Mesendoderm (in vitro differentiated cells): Measurements from ENCODE around the gene RNU6-7.

Experiments used
- DNase-seq: peaks from one replicate; pipeline ENCODE4 v3.0.0; 2013
- H2AK5ac ChIP-seq: 2 replicates; pipeline ENCODE4 v1.6.1; 2013; ENCODE audit warnings: low read length, inconsistent platforms
- H2BK120ac ChIP-seq: 2 replicates; pipeline ENCODE4 v1.6.1; 2013; ENCODE audit warnings: low read depth, mild to moderate bottlenecking, low read length, moderate library complexity, mixed read lengths
- H2BK15ac ChIP-seq: replicated peaks from 2 replicates; pipeline ENCODE4 v1.6.1; 2013; ENCODE audit warnings: low read depth, mild to moderate bottlenecking, moderate library complexity
- H2BK5ac ChIP-seq: 2 replicates; pipeline ENCODE4 v1.6.1; 2013; ENCODE audit warnings: low read length, inconsistent platforms
- H3K18ac ChIP-seq: 2 replicates; pipeline ENCODE4 v1.6.1; 2013; ENCODE audit warnings: mild to moderate bottlenecking, low read length, mixed read lengths
- H3K23ac ChIP-seq: one replicate; pipeline ENCODE4 v1.6.1; 2013; ENCODE audit warnings: low read length
- H3K27ac ChIP-seq: 2 replicates; pipeline ENCODE4 v1.5.1; 2013; ENCODE audit warnings: low read depth, mild to moderate bottlenecking, inconsistent platforms, low read length, moderate library complexity
- H3K27me3 ChIP-seq: 2 replicates; pipeline ENCODE4 v1.6.1; 2013; ENCODE audit warnings: low read length, control low read depth, mild to moderate bottlenecking, inconsistent platforms; ENCODE audit not compliant: insufficient read depth, poor library complexity
- H3K36me3 ChIP-seq: 2 replicates; pipeline ENCODE4 v1.6.1; 2013; ENCODE audit warnings: low read length, inconsistent platforms; ENCODE audit not compliant: control insufficient read depth, insufficient read depth
- H3K4ac ChIP-seq: one replicate; pipeline ENCODE4 v1.6.1; 2013; ENCODE audit warnings: low read depth, mild to moderate bottlenecking, low read length, moderate library complexity
- H3K4me1 ChIP-seq: 2 replicates; pipeline ENCODE4 v1.6.1; 2013; ENCODE audit warnings: low read depth, low read length, inconsistent platforms; ENCODE audit not compliant: control insufficient read depth
- H3K4me2 ChIP-seq: 2 replicates; pipeline ENCODE4 v1.6.1; 2013; ENCODE audit warnings: low read length
- H3K4me3 ChIP-seq: 2 replicates; pipeline ENCODE4 v1.5.1; 2013; ENCODE audit warnings: mild to moderate bottlenecking, low read length
- H3K56ac ChIP-seq: one replicate; pipeline ENCODE4 v1.6.1; 2013; ENCODE audit warnings: low read length
- H3K79me1 ChIP-seq: 2 replicates; pipeline ENCODE4 v1.6.1; 2013; ENCODE audit warnings: low read length, inconsistent platforms
- H3K79me2 ChIP-seq: 2 replicates; pipeline ENCODE4 v1.6.1; 2013; ENCODE audit warnings: mild to moderate bottlenecking, low read length; ENCODE audit not compliant: control insufficient read depth, insufficient read depth
- H3K9ac ChIP-seq: 2 replicates; pipeline ENCODE4 v1.6.1; 2013; ENCODE audit warnings: low read length, inconsistent platforms
- H4K5ac ChIP-seq: one replicate; pipeline ENCODE4 v1.6.1; 2013; ENCODE audit warnings: low read length
- H4K8ac ChIP-seq: one replicate; pipeline ENCODE4 v1.6.1; 2013; ENCODE audit warnings: low read depth, mild to moderate bottlenecking, control low read depth, low read length, moderate library complexity
- WGBS: extraction: QIAGEN DNeasy Blood & Tissue Kit; methylation state at CpG from one replicate; pipeline ENCODE4 v1.1.7; 2013; ENCODE audit warnings: low lambda C conversion rate, missing lambda C conversion rate; ENCODE audit not compliant: insufficient coverage; ENCODE audit errors: extremely low coverage; 5-methylcytosine and 5-hydroxymethylcytosine counted together

RNU6-7 gene

DNA sequence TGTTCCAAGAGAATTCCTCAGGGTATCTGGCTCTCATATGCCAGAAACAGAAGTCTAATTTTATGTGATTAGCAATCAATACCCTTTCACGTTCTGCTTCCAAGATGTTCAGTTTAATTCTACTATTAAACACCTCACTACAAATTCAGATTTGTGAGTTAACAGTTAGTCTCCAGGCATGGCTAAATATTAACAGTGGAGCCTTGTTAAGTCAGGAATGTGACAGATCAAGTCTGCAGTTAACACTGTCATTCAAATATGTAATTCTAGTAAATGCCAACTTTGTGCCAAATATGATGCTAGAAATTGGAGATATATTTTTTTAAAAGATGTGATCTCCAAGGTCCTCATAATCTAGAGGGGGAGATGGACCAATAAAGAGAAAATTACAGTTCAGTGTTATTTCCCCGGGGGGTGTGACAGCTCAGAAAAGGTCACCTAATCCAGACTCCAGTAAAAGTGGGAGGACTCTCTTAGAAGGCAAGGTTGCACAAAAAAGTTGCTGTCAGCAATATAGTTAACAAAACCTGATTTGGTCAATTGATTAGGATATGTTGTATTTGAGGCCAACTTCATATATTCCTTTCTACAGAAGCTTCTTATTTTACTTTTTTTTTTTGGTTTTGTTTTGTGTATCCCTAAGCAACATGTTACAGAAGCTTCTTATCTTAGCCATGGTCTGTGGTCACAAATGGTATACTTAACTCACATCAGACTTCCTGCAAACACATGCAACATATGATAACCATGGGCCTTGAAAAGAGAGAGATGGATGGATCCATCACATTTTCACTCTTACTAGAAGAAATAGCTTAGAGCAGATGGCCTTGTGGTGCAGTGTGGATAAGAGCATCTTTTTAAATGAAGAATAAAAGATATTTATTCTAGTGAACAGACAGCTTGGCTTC, 18.4 kb upstream of the RNU6-7 start:
- no peaks in the 10 kb centered on the region for H3K27me3 ChIP-seq
- DNase-seq, result no peak
- H3K23ac ChIP-seq, result no peak overlapping the region
- H2BK120ac ChIP-seq, result no peak overlapping the region
- no peak overlapping the region for H3K4me2 ChIP-seq
- no peaks in the 10 kb centered on the region for H3K4me1 ChIP-seq
- H4K8ac ChIP-seq, result no peak overlapping the region
- H2AK5ac ChIP-seq, result no peak overlapping the region
- no peak overlapping the region for H4K5ac ChIP-seq
- no peak overlapping the region for H3K56ac ChIP-seq
- H2BK5ac ChIP-seq, result no peak overlapping the region
- no peaks in the 10 kb centered on the region for H3K79me2 ChIP-seq
- no peak overlapping the region for H3K9ac ChIP-seq
- H3K4ac ChIP-seq, result no peak overlapping the region
- H3K4me3 ChIP-seq, result no peak overlapping the region
- no peak overlapping the region for H2BK15ac ChIP-seq
- no peak overlapping the region for H3K18ac ChIP-seq
- H3K27ac ChIP-seq, result no peak overlapping the region
- no peaks in the 10 kb centered on the region for H3K79me1 ChIP-seq
- WGBS, result no CpG with 5 or more reads among the region's 2 CpGs
- H3K36me3 ChIP-seq, result no peaks in the 10 kb centered on the region

DNA sequence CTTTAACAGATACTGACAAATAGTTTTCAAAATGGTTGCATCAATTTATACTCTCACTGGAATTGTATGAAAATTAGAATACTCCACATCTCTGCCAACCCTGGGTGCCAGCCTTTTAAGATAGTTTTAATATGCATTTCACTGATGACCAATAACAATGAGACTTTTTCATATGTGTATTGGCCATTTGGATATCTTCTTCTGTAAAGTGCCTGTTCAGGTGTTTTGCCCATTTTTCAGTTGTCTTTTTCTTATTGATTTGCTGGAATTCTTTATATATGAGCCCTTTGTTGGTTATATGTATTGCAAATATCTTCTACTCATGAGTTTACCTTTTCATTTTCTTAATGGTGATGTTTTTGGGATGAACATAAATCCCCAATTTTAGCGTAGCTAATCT, 16.7 kb upstream of the RNU6-7 start:
- no peak overlapping the region for H3K18ac ChIP-seq
- H3K4me2 ChIP-seq, result no peak overlapping the region
- H2BK5ac ChIP-seq, result no peak overlapping the region
- H3K23ac ChIP-seq, result no peak overlapping the region
- no peak overlapping the region for H3K56ac ChIP-seq
- H3K4ac ChIP-seq, result no peak overlapping the region
- H3K79me1 ChIP-seq, result no peaks in the 10 kb centered on the region
- H3K79me2 ChIP-seq, result no peaks in the 10 kb centered on the region
- H2BK120ac ChIP-seq, result no peak overlapping the region
- no peak overlapping the region for H4K5ac ChIP-seq
- no peak overlapping the region for H3K4me3 ChIP-seq
- no peak overlapping the region for H4K8ac ChIP-seq
- H3K4me1 ChIP-seq, result no peaks in the 10 kb centered on the region
- no peak for DNase-seq
- no peak overlapping the region for H3K9ac ChIP-seq
- no peak overlapping the region for H3K27ac ChIP-seq
- H3K36me3 ChIP-seq, result no peaks in the 10 kb centered on the region
- H2BK15ac ChIP-seq, result no peak overlapping the region
- no peak overlapping the region for H2AK5ac ChIP-seq
- WGBS, result no CpG with 5 or more reads among the region's 1 CpG
- no peaks in the 10 kb centered on the region for H3K27me3 ChIP-seq

DNA sequence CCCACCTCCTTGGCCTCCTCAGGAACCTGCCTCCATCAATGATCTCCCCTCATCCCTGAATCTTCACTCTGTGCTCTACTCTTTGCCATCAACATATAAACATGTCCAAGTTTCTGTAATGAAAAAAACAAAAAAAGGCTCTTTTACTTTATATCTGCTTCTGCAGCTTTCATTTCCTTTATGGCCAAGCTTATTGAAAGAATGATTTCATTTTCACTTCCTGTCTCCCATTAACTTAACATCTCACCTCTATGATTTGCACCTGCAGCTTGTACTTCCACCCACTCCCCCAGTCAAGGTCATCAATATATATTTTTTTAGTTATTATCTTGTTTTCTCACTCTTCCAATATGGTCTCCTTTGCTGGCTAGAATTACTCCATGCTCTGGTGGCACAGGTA, 15.6 kb upstream of the RNU6-7 start:
- Histone ChIP-seq H3K23ac (no peak overlapping the region), H3K79me2 (no peaks in the 10 kb centered on the region), H3K79me1 (no peaks in the 10 kb centered on the region), H3K4me2 (no peak overlapping the region), H2AK5ac (no peak overlapping the region), H3K18ac (no peak overlapping the region), H3K27me3 (no peaks in the 10 kb centered on the region), H3K4me1 (no peaks in the 10 kb centered on the region), H3K4ac (no peak overlapping the region), H3K56ac (no peak overlapping the region), H3K4me3 (no peak overlapping the region), H3K9ac (no peak overlapping the region), H2BK15ac (no peak overlapping the region), H3K27ac (no peak overlapping the region), H2BK120ac (no peak overlapping the region), H2BK5ac (no peak overlapping the region), H4K5ac (no peak overlapping the region), H3K36me3 (no peaks in the 10 kb centered on the region), H4K8ac (no peak overlapping the region)
- DNase-seq, result no peak

DNA sequence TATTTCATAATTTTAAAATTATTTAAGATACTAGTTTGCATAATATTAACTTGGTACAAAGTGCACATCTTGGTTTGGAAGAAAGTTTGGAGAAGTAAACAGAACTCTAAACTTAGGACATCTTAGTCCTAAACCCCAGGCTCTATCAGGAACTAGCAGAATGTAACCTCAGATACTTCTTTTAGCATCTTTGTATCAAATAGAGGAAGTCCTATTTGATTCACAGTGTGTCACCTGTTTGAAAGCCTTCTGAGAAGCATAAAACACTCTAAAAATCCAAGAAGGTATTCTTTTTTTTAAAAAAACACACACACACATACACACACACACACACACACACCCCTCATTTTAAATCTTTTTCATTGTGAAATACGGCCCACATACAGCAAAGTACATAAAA, 12.0 kb upstream of the RNU6-7 start:
- H3K79me1 ChIP-seq, result no peaks in the 10 kb centered on the region
- no peak overlapping the region for H2BK5ac ChIP-seq
- H3K79me2 ChIP-seq, result no peaks in the 10 kb centered on the region
- no peak overlapping the region for H3K4me3 ChIP-seq
- WGBS, result 100% methylated on average over 1 of the region's 1 CpG
- no peak overlapping the region for H4K8ac ChIP-seq
- no peak overlapping the region for H3K56ac ChIP-seq
- H3K27ac ChIP-seq, result no peak overlapping the region
- DNase-seq, result no peak
- no peak overlapping the region for H3K9ac ChIP-seq
- no peak overlapping the region for H2BK120ac ChIP-seq
- H4K5ac ChIP-seq, result no peak overlapping the region
- H2AK5ac ChIP-seq, result no peak overlapping the region
- no peak overlapping the region for H3K4ac ChIP-seq
- H2BK15ac ChIP-seq, result no peak overlapping the region
- H3K23ac ChIP-seq, result no peak overlapping the region
- H3K36me3 ChIP-seq, result no peaks in the 10 kb centered on the region
- no peaks in the 10 kb centered on the region for H3K4me1 ChIP-seq
- no peak overlapping the region for H3K4me2 ChIP-seq
- H3K27me3 ChIP-seq, result no peaks in the 10 kb centered on the region
- no peak overlapping the region for H3K18ac ChIP-seq

DNA sequence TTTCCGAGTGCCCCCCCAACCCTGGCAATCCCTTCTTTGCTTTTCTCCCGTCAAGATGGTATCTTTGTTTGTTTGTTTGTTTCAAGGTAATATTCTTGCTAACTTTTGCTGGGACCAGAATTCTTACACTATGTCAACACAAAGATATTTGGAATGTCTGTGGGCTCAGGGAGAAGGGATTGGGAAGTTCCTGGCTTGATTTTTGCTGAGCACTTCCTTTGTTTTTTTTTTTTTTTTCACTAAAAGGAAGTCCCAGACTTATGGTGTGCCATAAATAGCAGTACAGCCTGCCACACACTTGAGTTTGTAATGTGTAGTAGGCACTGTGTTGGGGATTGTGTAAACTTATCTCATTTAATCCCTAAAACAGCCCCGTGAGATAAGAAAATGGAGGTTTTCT, 11.2 kb upstream of the RNU6-7 start:
- Histone ChIP-seq H3K4ac (no peak overlapping the region), H3K27me3 (no peaks in the 10 kb centered on the region), H4K8ac (no peak overlapping the region), H3K56ac (no peak overlapping the region), H3K27ac (no peak overlapping the region), H2BK5ac (no peak overlapping the region), H3K4me1 (no peaks in the 10 kb centered on the region), H2BK120ac (no peak overlapping the region), H3K79me1 (no peaks in the 10 kb centered on the region), H3K4me3 (no peak overlapping the region), H2AK5ac (no peak overlapping the region), H3K18ac (no peak overlapping the region), H2BK15ac (no peak overlapping the region), H3K79me2 (no peaks in the 10 kb centered on the region), H3K23ac (no peak overlapping the region), H3K9ac (no peak overlapping the region), H4K5ac (no peak overlapping the region), H3K36me3 (no peaks in the 10 kb centered on the region), H3K4me2 (no peak overlapping the region)
- WGBS, result no CpG with 5 or more reads among the region's 3 CpGs
- no peak for DNase-seq
